Superior temporal gyrus (tissue), 1 donor: ENCODE results near the gene TRIM17.

ENCODE experiments used
- DNase-seq: peaks from one replicate; pipeline ENCODE4 v3.0.0-alpha.2; 2016; ENCODE audit errors: extremely low spot score

Gene TRIM17

GRCh38 chr1:228367798-228368791, 48.6 kb downstream of the TRIM17 start:
- no peak for DNase-seq

DNA sequence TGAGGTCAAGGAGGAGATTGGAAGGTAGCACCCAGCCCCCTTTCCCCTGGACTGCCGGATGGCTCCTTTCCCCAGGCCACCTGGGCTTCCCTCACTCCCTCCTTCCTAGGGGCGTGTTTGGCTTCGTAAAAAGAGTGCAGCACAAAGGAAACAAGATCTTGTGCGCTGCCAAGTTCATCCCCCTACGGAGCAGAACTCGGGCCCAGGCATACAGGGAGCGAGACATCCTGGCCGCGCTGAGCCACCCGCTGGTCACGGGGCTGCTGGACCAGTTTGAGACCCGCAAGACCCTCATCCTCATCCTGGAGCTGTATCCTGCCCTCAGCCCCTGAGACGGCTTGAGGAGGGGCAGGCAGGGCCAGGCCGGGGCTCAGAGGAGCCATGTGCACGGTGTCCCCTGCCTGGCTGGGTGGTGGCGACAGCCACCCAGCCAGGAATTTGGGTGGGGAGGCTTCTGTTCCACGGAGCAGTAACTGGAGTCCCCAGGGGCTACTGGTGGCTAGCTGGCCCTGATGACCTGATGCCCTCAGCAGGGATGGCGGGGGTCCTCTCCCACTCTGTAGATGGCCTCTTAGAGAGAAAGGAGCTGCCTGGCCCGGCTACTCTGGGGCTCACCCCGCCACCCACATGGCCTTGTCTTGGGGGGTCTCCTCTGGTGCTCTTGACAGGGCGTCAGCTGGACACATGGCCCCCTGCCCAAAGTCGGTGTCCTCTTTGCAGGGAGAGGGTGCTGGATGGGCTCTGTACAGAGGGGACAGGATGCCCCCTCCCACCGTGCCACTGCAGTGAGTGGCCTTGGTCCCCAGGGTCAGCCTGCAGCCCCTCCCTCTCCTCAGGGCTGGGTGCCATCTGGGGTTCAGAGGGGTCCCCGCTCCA, 49.6 kb downstream of the TRIM17 start:
- DNase-seq = no peak

- DNase-seq = no peak
These were observed 50.4 kb downstream of the TRIM17 start for GRCh38 chr1:228366062-228366865.

- no peak for DNase-seq
These were observed 51.2 kb downstream of the TRIM17 start for GRCh38 chr1:228365271-228366061.

GRCh38 chr1:228364706-228365213, 51.9 kb downstream of the TRIM17 start:
- DNase-seq = no peak

DNA sequence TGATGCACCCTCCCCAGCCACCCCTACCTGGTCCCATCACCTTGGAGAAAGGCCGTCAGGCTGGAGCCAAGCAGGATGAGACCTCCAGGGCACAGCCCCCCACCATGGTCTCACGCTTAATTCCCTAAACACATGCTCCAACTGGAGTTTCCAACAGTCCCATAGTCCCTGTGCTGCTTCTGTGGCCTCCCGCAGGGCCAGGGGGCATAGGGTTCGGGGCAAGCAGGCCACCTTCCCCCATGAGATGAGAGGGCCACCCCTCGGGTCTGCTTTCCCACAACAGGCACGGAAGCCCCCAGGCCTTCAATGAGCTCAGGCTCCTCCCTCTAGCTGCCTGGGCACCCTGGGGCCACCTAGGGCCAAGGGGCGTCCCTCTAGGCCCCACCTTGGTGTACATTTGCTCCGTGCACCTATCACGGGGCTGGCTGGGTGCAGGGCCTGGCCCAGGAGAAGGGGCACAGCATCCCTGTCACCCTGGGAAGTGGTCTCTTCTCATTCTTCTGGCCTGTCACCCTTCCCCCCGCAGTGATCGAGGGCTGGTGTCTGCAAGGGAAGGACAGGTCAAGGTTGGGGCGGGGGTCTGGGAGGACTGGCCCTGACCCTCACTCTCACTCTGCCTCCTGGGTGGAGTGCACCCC, 52.5 kb downstream of the TRIM17 start:
- no peak for DNase-seq

DNA sequence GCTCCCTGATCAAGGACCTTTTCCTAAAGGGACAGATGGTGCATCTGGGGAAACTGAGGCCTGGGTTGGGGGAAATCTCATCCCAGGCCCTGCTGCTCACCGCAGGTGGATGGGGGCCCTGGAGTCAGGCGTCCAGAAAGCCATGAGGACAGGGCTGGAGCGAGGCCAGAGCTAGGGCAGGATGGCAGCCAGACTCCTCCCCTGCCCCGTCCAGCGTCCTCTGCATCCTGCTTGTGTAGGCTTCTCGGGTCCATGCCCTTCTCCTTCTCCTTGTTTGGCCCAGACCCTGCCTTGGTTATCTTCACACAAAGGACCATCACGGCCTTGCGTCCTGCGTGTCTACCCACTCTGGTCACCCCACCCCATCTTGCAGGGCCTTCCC, 53.0 kb downstream of the TRIM17 start:
- no peak for DNase-seq

GRCh38 chr1:228362884-228363450, 53.7 kb downstream of the TRIM17 start:
- no peak for DNase-seq

- no peak for DNase-seq
These were observed 54.3 kb downstream of the TRIM17 start for GRCh38 chr1:228362141-228362883.

DNA sequence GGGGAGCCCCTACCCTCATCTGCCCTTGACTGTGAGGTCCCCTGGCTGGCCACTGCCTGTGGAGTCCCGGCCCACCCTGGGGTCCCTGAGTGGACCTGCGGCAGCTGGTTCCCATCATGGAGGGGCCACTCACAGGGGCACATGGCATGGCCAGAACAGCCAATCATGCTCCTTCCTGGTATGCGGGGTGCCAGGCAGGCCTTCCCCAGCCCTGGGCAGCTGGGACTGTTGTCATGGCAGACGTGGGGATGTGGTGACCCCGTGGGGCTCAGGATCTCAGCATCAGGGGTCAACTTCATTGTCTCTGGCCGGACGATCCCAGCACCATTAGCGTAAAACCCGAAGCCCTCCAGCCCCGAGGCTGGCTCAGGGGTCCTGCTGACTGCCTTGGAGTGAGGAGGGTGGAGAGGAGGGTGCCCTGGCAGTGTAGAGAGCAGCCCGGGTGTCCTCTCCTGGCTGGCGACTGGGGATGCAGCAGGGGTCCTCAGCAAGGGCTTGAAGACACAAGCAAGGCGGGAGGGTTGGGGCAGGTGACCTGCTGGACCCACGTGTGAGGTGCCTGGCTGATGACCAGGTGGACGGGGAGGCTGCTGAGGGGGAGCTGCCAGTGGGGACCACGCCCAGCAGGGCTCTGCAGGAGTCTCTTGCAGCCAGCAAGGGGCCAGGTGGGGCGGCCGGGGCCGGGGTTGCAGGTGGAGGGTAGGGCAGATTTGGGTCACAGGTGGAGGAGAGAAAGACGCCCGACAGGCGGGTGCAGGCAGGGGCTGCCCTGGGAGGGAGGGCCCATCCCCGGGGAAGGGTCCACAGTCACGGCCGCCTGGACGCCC, 55.1 kb downstream of the TRIM17 start:
- no peak for DNase-seq

GRCh38 chr1:228360533-228361313, 55.9 kb downstream of the TRIM17 start:
- no peak for DNase-seq

GRCh38 chr1:228359613-228360532, 56.8 kb downstream of the TRIM17 start:
- no peak for DNase-seq

GRCh38 chr1:228358764-228359612, 57.7 kb downstream of the TRIM17 start:
- no peak for DNase-seq

DNA sequence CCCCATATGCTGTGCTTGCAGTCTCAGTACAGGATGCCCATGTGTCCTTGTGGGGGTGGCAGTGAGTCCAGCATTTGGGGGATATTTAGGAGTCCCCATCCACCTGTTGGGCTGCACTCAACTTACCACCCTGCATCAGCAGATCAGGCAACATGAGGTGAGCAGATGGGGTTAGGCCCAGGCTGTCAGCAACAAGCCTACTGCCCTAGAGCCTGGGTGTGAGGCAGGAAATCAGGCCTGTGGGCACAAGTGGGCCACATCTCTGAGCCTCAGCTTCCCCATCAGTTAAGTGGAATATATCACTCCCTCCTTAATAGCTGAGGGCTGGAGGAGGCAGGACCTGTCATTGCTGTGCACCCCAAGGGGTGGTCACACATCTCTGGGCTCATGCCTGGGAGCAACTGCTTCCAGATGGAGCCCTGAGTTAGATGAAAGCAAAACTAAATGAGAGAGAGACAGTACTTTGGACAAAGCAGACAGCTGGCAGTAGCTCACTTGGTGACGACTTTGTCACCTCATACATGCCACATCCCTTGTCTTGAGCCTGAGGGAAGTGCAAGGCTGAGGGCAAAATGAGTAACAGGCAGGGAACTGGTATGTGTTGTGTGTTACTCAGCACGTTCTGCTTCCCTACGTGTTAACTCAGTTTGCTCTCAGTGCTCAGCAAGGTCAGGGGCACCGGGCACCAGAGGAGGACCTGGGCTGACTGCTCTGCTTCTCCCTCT, 58.5 kb downstream of the TRIM17 start:
- no peak for DNase-seq
